Loucy (cell line): ENCODE results near the gene MYH9.

ENCODE experiments used
- EZH2phosphoT487 ChIP-seq: fragments of 200-600 bp; IDR thresholded peaks from 2 replicates; pipeline ENCODE4 v1.6.1; 2018; ENCODE audit warnings: antibody characterized with exemption, mild to moderate bottlenecking, moderate library complexity, borderline replicate concordance
- TF ChIP-seq, protein P1 (sequence below): fragments of 200-600 bp; sonication (generic); conservative IDR thresholded peaks from 2 replicates; pipeline ENCODE4 v1.5.1; 2014; ENCODE audit warnings: mild to moderate bottlenecking, antibody characterized with exemption, low read length

DNA sequence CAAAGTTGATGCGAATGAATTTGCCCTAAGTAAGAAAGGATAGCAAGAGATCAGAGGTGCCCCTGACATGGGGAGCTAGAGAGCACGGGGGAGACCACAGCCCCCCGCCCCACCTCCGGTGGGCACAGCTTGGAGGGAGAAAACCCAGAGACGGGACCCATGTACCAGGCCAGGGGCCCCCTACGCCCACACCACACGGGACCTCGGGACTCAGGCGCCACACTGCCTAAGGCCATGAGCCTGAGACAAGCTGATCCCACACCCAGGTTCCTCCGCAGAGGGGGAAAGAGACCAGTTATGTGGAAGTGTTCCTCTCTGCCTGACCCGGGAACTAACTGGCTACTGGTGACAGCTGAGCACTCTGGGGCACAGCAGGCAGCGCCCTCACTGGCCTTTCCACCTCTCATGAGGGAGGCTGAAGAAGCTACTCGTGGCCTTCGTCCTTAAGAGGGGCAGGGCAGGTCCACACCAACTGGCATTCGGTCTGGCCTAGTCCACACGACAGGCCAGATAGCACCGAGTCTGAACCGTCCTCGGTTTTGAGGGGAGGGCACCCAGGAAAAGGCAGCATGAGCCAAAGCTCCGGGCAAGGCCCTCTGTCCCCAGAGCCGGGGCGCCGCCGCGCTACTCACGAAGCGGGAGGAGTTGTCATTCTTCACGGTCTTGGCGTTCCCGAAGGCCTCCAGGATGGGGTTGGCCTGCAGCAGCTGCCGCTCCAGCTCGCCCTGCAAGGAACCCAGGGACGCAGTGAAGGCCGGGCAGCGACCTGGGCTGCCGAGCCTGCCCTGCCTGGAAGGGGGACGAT lies 65.8 kb downstream of the MYH9 start:
- TF ChIP-seq, protein P1, sequence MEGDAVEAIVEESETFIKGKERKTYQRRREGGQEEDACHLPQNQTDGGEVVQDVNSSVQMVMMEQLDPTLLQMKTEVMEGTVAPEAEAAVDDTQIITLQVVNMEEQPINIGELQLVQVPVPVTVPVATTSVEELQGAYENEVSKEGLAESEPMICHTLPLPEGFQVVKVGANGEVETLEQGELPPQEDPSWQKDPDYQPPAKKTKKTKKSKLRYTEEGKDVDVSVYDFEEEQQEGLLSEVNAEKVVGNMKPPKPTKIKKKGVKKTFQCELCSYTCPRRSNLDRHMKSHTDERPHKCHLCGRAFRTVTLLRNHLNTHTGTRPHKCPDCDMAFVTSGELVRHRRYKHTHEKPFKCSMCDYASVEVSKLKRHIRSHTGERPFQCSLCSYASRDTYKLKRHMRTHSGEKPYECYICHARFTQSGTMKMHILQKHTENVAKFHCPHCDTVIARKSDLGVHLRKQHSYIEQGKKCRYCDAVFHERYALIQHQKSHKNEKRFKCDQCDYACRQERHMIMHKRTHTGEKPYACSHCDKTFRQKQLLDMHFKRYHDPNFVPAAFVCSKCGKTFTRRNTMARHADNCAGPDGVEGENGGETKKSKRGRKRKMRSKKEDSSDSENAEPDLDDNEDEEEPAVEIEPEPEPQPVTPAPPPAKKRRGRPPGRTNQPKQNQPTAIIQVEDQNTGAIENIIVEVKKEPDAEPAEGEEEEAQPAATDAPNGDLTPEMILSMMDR = no peak
- TF ChIP-seq EZH2phosphoT487 = no peak
